NCI-H82 (cell line): ENCODE measurements around the gene PAX8.
A peak's percentile ranks its signal among the peaks of the same experiment; 100 is the strongest.
"Not testable (repeated sequence)": the region's sequence is repeated elsewhere in the genome, so short reads cannot be mapped to it uniquely, and the experiment has no call there.

Experiments used
- DNase-seq: peaks from one replicate; lab custom pipeline; 2025; lab: John Stamatoyannopoulos, UW

Gene PAX8

DNA sequence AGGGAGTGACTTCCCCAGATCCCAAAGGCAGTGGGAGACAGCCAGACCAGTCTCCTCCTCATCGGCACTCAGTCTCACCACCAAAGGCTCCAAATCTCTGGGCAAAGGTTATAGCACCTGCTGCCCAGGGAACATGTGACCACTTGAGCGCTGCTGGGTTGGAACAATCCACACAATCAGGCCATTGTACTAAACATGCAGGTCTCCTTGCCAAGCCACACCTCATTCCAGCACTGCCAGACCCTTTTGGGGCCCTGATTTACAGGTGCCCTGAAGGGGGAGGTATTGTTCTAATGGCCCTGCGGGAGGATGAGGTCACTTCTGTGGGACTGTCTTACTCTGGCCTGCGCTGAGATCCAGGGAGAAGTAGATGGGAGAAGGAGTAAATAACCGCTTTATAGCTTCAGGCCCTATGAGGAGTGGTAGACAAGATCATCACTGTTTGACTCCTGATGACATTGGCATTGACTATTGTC lies 10.0 kb upstream of the PAX8 start:
- not testable (repeated sequence) for DNase-seq

DNA sequence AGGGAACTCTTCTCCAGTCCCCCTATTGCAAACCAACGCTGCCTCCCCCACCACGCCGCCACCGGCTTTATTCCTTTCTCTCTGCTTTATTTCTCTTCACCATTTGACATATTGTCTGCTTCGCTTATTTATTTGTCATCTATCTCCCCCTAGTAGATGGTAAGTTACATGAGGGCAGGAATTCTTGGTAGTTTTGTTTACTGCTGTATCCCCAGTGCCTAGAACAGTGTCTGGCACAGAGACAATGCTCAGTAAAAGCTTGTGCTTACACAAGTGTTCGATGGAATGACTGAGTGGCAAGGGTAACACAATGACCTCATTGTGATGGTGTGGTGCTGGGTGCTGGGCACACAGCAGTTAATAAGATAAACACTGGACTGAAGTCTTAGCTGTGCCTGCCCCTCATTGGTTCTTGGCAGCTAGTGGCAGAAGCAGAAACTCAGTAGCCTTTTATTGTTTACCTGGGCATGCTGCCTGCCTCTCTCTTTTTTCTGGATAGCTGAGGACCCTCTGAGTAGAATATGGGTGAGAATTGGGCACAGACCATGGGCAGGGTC lies 9.5 kb upstream of the PAX8 start:
- not testable (repeated sequence) for DNase-seq

- DNase-seq, result no peak
These were observed 7.1 kb upstream of the PAX8 start for GRCh38 chr2:113285816-113286215.

DNA sequence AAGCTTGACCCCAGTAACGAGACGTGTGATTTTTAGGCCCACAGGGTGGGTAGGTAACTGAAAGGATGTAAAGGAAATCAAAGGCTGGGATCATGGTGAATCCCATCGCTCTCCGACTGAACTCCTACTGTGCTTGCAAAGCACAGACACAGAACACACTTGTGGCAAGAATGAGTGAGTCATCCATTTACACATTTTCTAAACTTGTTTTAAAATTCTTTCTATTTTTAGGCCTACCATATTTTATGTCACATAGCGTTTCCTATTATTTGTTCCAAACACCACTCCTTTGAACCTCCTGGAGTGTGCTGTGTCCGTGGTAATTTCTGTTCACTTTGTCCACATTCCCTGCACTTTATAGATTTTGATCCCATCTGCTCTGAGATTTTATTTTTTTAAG lies 6.3 kb upstream of the PAX8 start:
- DNase-seq, result not testable (repeated sequence)

- DNase-seq, result no peak
These were observed 5.8 kb upstream of the PAX8 start for GRCh38 chr2:113284476-113284875.

DNA sequence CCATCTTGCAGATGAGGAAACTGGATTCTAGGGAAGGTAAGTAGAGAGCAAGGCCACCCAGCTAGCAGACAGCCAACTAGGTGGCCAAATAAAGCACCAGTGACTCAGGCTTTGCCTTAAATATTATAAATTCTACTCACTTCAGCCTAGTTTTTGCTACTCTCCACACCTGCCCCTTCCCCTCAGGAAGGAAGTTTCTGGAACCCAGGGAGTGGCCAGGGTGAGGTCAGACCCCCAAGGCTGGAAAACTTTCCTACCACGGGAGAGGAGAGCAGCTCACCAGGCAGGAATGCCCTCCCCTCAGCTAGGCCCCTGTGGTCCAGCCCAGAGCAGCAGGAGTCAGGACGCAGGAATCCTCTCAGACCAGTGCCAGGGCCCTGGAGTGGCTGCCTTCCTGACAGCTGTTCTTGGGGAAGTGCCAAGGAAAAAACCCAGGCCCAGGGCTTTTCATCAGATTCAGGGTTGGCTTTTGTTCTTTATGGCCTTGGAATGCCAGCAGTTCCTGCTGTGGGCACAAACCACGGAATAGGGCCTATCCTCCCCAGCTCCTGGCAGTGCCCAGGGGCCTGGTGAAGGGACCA lies 5.1 kb upstream of the PAX8 start:
- DNase-seq, result no peak

DNA sequence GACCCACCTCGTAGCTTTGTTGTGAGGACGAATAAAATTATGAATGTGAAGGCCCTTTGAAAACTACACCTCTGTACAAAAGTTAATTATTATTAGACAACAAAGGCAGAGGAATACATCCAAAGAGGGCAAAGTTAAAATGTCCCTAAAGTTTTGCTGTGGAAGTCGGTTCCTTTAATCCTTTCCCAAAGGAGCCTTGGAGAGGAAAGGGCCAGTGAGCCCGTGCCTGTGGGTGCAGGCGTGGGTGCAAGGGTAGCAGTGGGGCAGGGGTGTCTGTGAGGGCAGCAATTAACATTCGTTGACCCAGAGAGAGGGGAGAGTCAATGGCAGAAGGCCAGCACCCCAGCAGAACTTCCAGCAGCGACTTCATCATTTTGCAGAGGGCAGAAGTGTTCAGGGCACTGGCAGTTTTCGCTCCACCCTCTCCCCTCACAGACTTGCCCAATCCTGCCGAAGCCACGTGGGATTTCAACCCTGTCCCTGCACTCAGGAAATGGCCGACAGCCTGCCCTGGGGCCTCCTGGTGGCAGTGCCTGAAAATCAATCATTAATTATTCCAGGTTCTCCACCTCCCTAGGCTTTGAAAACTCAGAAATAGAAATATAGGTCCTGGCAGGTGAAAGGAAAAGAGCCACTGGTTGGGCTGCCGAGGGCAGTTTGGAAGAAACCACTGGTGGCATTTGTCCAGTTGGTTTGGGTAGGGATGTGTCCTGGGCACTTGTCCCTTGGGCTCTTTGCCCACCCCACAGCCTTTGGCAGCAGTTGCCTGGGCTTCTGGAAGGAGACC lies 4.2 kb upstream of the PAX8 start:
- DNase-seq, result peak; percentile 16

DNA sequence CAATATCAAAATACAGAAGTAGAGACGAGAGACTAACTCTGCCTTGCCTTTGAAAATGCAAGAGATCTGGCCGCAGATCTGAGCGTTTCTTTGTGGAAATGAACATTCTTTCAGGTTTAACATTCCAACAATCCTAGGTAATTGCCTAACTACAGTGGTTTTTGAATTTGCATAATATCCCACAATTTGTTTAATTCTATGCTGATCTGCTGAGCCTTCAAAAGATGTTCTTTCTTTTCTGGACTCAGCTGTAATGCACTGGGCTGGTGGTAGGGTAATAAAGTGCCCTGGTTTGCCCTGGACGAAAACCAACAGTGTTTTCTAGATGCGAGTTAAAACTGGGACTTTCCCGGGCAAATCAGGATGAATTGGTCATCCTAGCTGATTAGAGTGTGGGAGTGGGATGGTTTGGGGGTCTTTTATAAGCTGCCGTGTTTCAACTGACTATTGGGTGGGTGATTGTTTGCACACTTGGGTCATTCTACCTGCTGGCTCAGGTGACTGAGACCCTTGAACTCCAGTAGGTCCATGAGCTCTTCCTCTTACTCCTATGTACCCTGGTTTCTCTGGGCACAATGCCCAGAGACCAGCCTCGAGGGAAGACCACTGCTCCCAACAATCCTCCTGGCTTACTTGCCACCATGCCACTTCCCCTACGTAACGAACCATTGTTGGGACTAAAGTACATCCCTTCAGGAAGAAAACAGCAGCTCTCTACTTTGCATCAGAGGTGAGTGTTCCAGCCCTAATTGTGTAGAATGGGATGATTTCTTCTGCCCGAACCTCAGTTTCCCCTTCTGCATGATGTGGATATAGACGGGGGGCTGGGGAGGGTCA lies 3.4 kb upstream of the PAX8 start:
- DNase-seq, result no peak

- no peak for DNase-seq
These were observed 514 bp downstream of the PAX8 start for GRCh38 chr2:113278073-113278741.

DNA sequence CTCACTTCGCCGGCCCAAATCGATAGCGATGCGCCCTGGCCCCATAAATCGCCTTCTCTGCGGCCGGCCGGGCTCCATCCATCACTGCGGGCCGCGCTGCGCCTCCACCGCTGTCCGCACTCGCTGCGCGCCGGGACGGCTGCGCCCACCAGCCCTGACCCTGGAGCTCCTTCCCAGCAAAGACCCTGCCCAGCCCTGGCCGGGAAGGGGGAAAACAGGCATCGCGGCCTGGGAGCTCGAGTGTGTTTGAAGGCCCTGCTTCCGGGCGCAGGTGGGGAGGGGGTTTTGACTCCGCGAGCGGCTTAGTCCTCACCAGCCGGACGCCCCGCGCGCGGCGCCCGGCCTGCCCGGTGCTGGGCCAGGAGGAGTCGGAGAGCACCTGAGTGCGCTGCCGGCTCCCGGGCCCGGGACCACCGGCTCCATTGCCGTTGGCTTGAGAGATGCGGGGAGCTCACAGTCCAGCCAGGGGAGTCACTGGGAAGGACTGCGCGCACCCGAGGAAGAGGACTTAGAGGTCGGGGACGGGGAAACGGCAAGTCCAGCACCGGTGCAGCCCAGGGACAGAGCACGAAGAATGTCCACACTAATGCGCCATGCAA lies 1.1 kb downstream of the PAX8 start:
- no peak for DNase-seq

- DNase-seq, result no peak
These were observed 1.8 kb downstream of the PAX8 start for GRCh38 chr2:113276761-113277425.

GRCh38 chr2:113276216-113276760 lies 2.4 kb downstream of the PAX8 start:
- no peak for DNase-seq

- no peak for DNase-seq
These were observed 3.0 kb downstream of the PAX8 start for GRCh38 chr2:113275556-113276215.

- no peak for DNase-seq
These were observed 4.3 kb downstream of the PAX8 start for GRCh38 chr2:113274432-113274831.

- no peak for DNase-seq
These were observed 4.7 kb downstream of the PAX8 start for GRCh38 chr2:113273981-113274380.

GRCh38 chr2:113273027-113273551 lies 5.6 kb downstream of the PAX8 start:
- peak; percentile 57 for DNase-seq

DNA sequence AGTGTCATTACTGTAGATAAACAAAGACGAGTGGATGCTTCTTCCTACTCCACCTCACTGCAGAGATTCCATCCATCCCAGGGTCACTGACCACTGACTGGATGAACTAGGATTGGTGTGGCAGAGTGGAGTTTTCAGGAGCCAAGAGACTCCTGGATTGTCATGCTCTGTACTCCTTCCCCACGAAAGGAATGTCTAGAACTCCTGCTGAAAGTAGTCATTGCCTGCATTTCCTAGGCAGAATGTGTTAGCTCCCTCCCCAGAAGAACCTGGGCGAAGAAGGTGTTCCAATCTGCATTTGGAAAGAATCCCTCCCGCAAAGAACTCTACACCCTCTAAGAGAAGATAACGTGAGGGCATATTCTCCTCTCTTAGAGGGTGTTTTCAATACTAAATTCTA lies 6.2 kb downstream of the PAX8 start:
- DNase-seq, result no peak

- no peak for DNase-seq
These were observed 9.9 kb downstream of the PAX8 start for GRCh38 chr2:113268621-113269360.

GRCh38 chr2:113266431-113266830 lies 12.3 kb downstream of the PAX8 start:
- DNase-seq, result no peak
